ENCODE results near the gene FAM124B. TPM values are rescaled to one million over a fixed set of nuclear protein-coding genes. Genes with fewer than 3 reads are reported as not detected.

FAM124B gene
- total and polyA plus RNA-seq, 2 experiments from 2014 or later: 0.17 TPM; not detected in 1

- DNase-seq (ENCODE audit: low spot score): no peak
- no peak for TF ChIP-seq EZH2phosphoT487 (IDR thresholded peaks at IDR 0.05; ENCODE audit: low read depth, severe bottlenecking, unreplicated experiment)
- no peak for TF ChIP-seq CTCF (IDR thresholded peaks at IDR 0.05; ENCODE audit: poor library complexity)
- TF ChIP-seq EZH2 (IDR thresholded peaks at IDR 0.05; ENCODE audit: borderline replicate concordance): no peak
- Histone ChIP-seq H2AFZ (no peak overlapping the region), H3K27me3 (no peaks in the 10 kb centered on the region), H3K9me2 (replicated peaks; ENCODE audit: insufficient read depth) (no peaks in the 10 kb centered on the region), H3K4me3 (no peak overlapping the region), H3K36me3 (replicated peaks; ENCODE audit: insufficient read depth, low read depth) (no peaks in the 10 kb centered on the region), H4K20me1 (ENCODE audit: insufficient read depth, poor library complexity, severe bottlenecking) (no peaks in the 10 kb centered on the region), H3K4me1 (ENCODE audit: insufficient read depth) (no peaks in the 10 kb centered on the region), H3K9me3 (ENCODE audit: low read depth) (no peaks in the 10 kb centered on the region), H3K27ac (no peak overlapping the region), H3K79me2 (no peaks in the 10 kb centered on the region), H3K4me2 (no peak overlapping the region)
- 96% methylated on average over 4 of the region's 4 CpGs for WGBS (ENCODE audit: low lambda C conversion rate, missing lambda C conversion rate)
These were observed 42.9 kb upstream of the FAM124B start for GRCh38 chr2:224444783-224445182.

- Histone ChIP-seq H3K79me2 (no peaks in the 10 kb centered on the region), H2AFZ (no peak overlapping the region), H3K27ac (no peak overlapping the region), H3K9me2 (replicated peaks; ENCODE audit: insufficient read depth) (no peaks in the 10 kb centered on the region), H3K27me3 (no peaks in the 10 kb centered on the region), H4K20me1 (ENCODE audit: insufficient read depth, poor library complexity, severe bottlenecking) (no peaks in the 10 kb centered on the region), H3K9me3 (ENCODE audit: low read depth) (no peaks in the 10 kb centered on the region), H3K4me3 (no peak overlapping the region), H3K4me2 (no peak overlapping the region), H3K36me3 (replicated peaks; ENCODE audit: insufficient read depth, low read depth) (no peaks in the 10 kb centered on the region), H3K4me1 (ENCODE audit: insufficient read depth) (no peaks in the 10 kb centered on the region)
- TF ChIP-seq EZH2phosphoT487 (IDR thresholded peaks at IDR 0.05; ENCODE audit: low read depth, severe bottlenecking, unreplicated experiment): no peak
- no peak for TF ChIP-seq CTCF (IDR thresholded peaks at IDR 0.05; ENCODE audit: poor library complexity)
- TF ChIP-seq EZH2 (IDR thresholded peaks at IDR 0.05; ENCODE audit: borderline replicate concordance): no peak
- WGBS (ENCODE audit: low lambda C conversion rate, missing lambda C conversion rate): 45% methylated on average over 5 of the region's 5 CpGs
- DNase-seq (ENCODE audit: low spot score): no peak
These were observed 42.1 kb upstream of the FAM124B start for GRCh38 chr2:224444021-224444420.

- no peak overlapping the region for H3K27ac ChIP-seq
- no peak for TF ChIP-seq EZH2 (IDR thresholded peaks at IDR 0.05; ENCODE audit: borderline replicate concordance)
- TF ChIP-seq EZH2phosphoT487 (IDR thresholded peaks at IDR 0.05; ENCODE audit: low read depth, severe bottlenecking, unreplicated experiment): no peak
- no peak for TF ChIP-seq CTCF (IDR thresholded peaks at IDR 0.05; ENCODE audit: poor library complexity)
- no peaks in the 10 kb centered on the region for H3K27me3 ChIP-seq
- H3K4me1 ChIP-seq (ENCODE audit: insufficient read depth): no peaks in the 10 kb centered on the region
- no peak overlapping the region for H3K4me3 ChIP-seq
- DNase-seq (ENCODE audit: low spot score): no peak
- H3K9me2 ChIP-seq (replicated peaks; ENCODE audit: insufficient read depth): no peaks in the 10 kb centered on the region
- no peaks in the 10 kb centered on the region for H4K20me1 ChIP-seq (ENCODE audit: insufficient read depth, poor library complexity, severe bottlenecking)
- H2AFZ ChIP-seq: no peak overlapping the region
- H3K9me3 ChIP-seq (ENCODE audit: low read depth): no peaks in the 10 kb centered on the region
- H3K79me2 ChIP-seq: no peaks in the 10 kb centered on the region
- WGBS (ENCODE audit: low lambda C conversion rate, missing lambda C conversion rate): 96% methylated on average over 35 of the region's 82 CpGs
- no peak overlapping the region for H3K4me2 ChIP-seq
- no peaks in the 10 kb centered on the region for H3K36me3 ChIP-seq (replicated peaks; ENCODE audit: insufficient read depth, low read depth)
These were observed 40.4 kb upstream of the FAM124B start for GRCh38 chr2:224442071-224442967.
